ENCODE measurements around the gene FRK.

DNA sequence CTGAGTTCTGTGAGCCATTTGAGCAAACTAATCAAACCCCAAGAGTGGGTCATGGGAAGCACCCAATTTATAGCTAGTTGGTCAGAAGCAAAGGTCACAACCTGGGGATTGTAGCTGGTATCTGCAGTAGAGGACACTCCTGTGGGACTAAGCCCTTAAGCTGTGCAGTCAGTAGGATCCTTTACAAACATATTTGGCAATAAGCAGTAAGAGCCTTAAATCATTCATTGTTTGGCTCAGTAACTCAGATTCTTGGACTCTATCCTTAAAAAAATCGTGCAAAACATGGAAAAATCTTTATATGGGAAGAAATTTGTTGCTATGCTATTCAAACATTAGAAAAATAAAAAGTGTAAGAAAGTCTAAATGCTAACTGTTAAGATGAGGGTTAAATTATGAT lies 29.9 kb downstream of the FRK start:
- TF ChIP-seq, protein P1, sequence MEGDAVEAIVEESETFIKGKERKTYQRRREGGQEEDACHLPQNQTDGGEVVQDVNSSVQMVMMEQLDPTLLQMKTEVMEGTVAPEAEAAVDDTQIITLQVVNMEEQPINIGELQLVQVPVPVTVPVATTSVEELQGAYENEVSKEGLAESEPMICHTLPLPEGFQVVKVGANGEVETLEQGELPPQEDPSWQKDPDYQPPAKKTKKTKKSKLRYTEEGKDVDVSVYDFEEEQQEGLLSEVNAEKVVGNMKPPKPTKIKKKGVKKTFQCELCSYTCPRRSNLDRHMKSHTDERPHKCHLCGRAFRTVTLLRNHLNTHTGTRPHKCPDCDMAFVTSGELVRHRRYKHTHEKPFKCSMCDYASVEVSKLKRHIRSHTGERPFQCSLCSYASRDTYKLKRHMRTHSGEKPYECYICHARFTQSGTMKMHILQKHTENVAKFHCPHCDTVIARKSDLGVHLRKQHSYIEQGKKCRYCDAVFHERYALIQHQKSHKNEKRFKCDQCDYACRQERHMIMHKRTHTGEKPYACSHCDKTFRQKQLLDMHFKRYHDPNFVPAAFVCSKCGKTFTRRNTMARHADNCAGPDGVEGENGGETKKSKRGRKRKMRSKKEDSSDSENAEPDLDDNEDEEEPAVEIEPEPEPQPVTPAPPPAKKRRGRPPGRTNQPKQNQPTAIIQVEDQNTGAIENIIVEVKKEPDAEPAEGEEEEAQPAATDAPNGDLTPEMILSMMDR (optimal IDR thresholded peaks at IDR 0.05 in 1 of 3, IDR thresholded peaks at IDR 0.05 in 1 of 3, conservative IDR thresholded peaks at IDR 0.05 in 1 of 3; ENCODE audit: extremely low read depth in 1 of 3, insufficient read depth in 2 of 3, low read length in 3 of 3): no peak
- TF ChIP-seq EZH2 (IDR thresholded peaks at IDR 0.05; ENCODE audit: low read length): no peak

Data from keratinocyte (primary cell).